Activated T-helper 2 cell treated with anti-CD3 and anti-CD28 coated beads, Interferon-gamma antibody, Interleukin-2, Interleukin-4, amounts not matched to agents 10 μg/mL and 5 μg/mL and 100 μg/mL, durations not matched to agents 14 hours and 24 hours and 36 hours (primary cell): ENCODE results near the gene TRAPPC11. TPM values are rescaled to one million over a fixed set of nuclear protein-coding genes. Genes with fewer than 3 reads are reported as not detected.

Experiments
- DNase-seq: peaks from one replicate; pipeline ENCODE4 v3.0.0; 2021; ENCODE audit warnings: low spot score
- H3K27ac Mint-ChIP-seq: one replicate; pipeline ENCODE4 v1.8.0; 2021; ENCODE audit warnings: mixed read lengths
- H3K27me3 Mint-ChIP-seq: one replicate; pipeline ENCODE4 v1.8.0; 2021; ENCODE audit warnings: low read depth, mixed read lengths
- H3K36me3 Mint-ChIP-seq: one replicate; pipeline ENCODE4 v1.8.0; 2021; ENCODE audit warnings: low read depth, mixed read lengths
- H3K4me1 Mint-ChIP-seq: one replicate; pipeline ENCODE4 v1.8.0; 2021; ENCODE audit warnings: low read depth, mixed read lengths
- H3K4me3 Mint-ChIP-seq: one replicate; pipeline ENCODE4 v1.8.0; 2021; ENCODE audit warnings: low read depth, mild to moderate bottlenecking, moderate library complexity, mixed read lengths
- H3K9me3 Mint-ChIP-seq: one replicate; pipeline ENCODE4 v1.8.0; 2021; ENCODE audit warnings: mixed read lengths
- intact Hi-C: fragments of 100-400 bp; cut with micrococcal nuclease; formaldehyde crosslinking; loops from one replicate; pipeline ENCODE4 v1.15.1; 2023
- total RNA-seq: library from RNA; stranded (reverse); gene quantifications from 2 replicates; pipeline ENCODE4 v1.2.3, GENCODE V29; 2022

The TRAPPC11 gene
- total RNA-seq, 1 donor from 2014 or later: 32.0 TPM

- Mint-ChIP-seq H3K4me1 (no peaks in the 10 kb centered on the region), H3K36me3 (no peaks in the 10 kb centered on the region), H3K27me3 (peaks cover 6% of the 10 kb centered on the region), H3K27ac (no peak overlapping the region), H3K4me3 (no peak overlapping the region), H3K9me3 (peaks cover 3% of the 10 kb centered on the region)
- no peak for DNase-seq
- intact Hi-C loops: loop anchor here (10.0 kb wide), 2 partner anchors 254 to 284 kb away; partner anchors contain the start of gene CDKN2AIP
These were observed 69.9 kb downstream of the TRAPPC11 start for GRCh38 chr4:183729069-183729406.

GRCh38 chr4:183729430-183730328 lies 70.6 kb downstream of the TRAPPC11 start:
- Mint-ChIP-seq H3K36me3 (no peaks in the 10 kb centered on the region), H3K4me1 (no peaks in the 10 kb centered on the region), H3K9me3 (peaks cover 2% of the 10 kb centered on the region), H3K27ac (no peak overlapping the region), H3K27me3 (peaks cover 4% of the 10 kb centered on the region), H3K4me3 (no peak overlapping the region)
- DNase-seq: no peak
- intact Hi-C loops: loop anchor here (10.0 kb wide), 2 partner anchors 255 to 285 kb away; partner anchors contain the start of gene CDKN2AIP

- Mint-ChIP-seq H3K9me3 (no peaks in the 10 kb centered on the region), H3K4me3 (no peak overlapping the region), H3K27ac (no peak overlapping the region), H3K36me3 (no peaks in the 10 kb centered on the region), H3K27me3 (peaks cover 2% of the 10 kb centered on the region), H3K4me1 (no peaks in the 10 kb centered on the region)
- intact Hi-C loops: no loop called here
- no peak for DNase-seq
These were observed 73.2 kb downstream of the TRAPPC11 start for GRCh38 chr4:183732296-183732695.

- Mint-ChIP-seq H3K4me3 (no peak overlapping the region), H3K27me3 (peaks cover 2% of the 10 kb centered on the region), H3K27ac (no peak overlapping the region), H3K4me1 (no peaks in the 10 kb centered on the region), H3K36me3 (no peaks in the 10 kb centered on the region), H3K9me3 (no peaks in the 10 kb centered on the region)
- no peak for DNase-seq
- intact Hi-C loops: no loop called here
These were observed 74.1 kb downstream of the TRAPPC11 start for GRCh38 chr4:183733181-183733580.

GRCh38 chr4:183738081-183738673 lies 79.1 kb downstream of the TRAPPC11 start:
- Mint-ChIP-seq H3K27me3 (peaks cover 4% of the 10 kb centered on the region), H3K27ac (no peak overlapping the region), H3K4me3 (no peak overlapping the region), H3K9me3 (no peaks in the 10 kb centered on the region), H3K36me3 (no peaks in the 10 kb centered on the region), H3K4me1 (no peaks in the 10 kb centered on the region)
- DNase-seq: no peak
- intact Hi-C loops: no loop called here

GRCh38 chr4:183738961-183739360 lies 79.9 kb downstream of the TRAPPC11 start:
- H3K4me3 Mint-ChIP-seq: no peak overlapping the region
- DNase-seq: no peak
- H3K4me1 Mint-ChIP-seq: no peaks in the 10 kb centered on the region
- H3K9me3 Mint-ChIP-seq: no peaks in the 10 kb centered on the region
- no peaks in the 10 kb centered on the region for H3K36me3 Mint-ChIP-seq
- intact Hi-C loops: no loop called here
- no peak overlapping the region for H3K27ac Mint-ChIP-seq
- peaks cover 1% of the 10 kb centered on the region for H3K27me3 Mint-ChIP-seq

GRCh38 chr4:183746305-183747229 lies 87.5 kb downstream of the TRAPPC11 start:
- H3K9me3 Mint-ChIP-seq: no peaks in the 10 kb centered on the region
- intact Hi-C loops: no loop called here
- H3K27ac Mint-ChIP-seq: no peak overlapping the region
- H3K4me3 Mint-ChIP-seq: no peak overlapping the region
- H3K4me1 Mint-ChIP-seq: no peaks in the 10 kb centered on the region
- H3K27me3 Mint-ChIP-seq: peaks cover 4% of the 10 kb centered on the region
- H3K36me3 Mint-ChIP-seq: no peaks in the 10 kb centered on the region
- DNase-seq: no peak

GRCh38 chr4:183747380-183747779 lies 88.3 kb downstream of the TRAPPC11 start:
- Mint-ChIP-seq H3K27me3 (peaks cover 4% of the 10 kb centered on the region), H3K27ac (no peak overlapping the region), H3K9me3 (no peaks in the 10 kb centered on the region), H3K4me1 (no peaks in the 10 kb centered on the region), H3K4me3 (no peak overlapping the region), H3K36me3 (no peaks in the 10 kb centered on the region)
- DNase-seq: no peak
- intact Hi-C loops: no loop called here

GRCh38 chr4:183747931-183748670 lies 89.0 kb downstream of the TRAPPC11 start:
- Mint-ChIP-seq H3K4me1 (no peaks in the 10 kb centered on the region), H3K27ac (no peak overlapping the region), H3K36me3 (no peaks in the 10 kb centered on the region), H3K27me3 (peaks cover 4% of the 10 kb centered on the region), H3K4me3 (no peak overlapping the region), H3K9me3 (no peaks in the 10 kb centered on the region)
- DNase-seq: no peak
- intact Hi-C loops: no loop called here

- Mint-ChIP-seq H3K27me3 (peaks cover 4% of the 10 kb centered on the region), H3K4me1 (no peaks in the 10 kb centered on the region)
- intact Hi-C loops: no loop called here
These were observed 92.0 kb downstream of the TRAPPC11 start for GRCh38 chr4:183751106-183751505.

GRCh38 chr4:183755596-183755995 lies 96.5 kb downstream of the TRAPPC11 start:
- Mint-ChIP-seq H3K36me3 (no peaks in the 10 kb centered on the region), H3K9me3 (no peaks in the 10 kb centered on the region)
- intact Hi-C loops: no loop called here

More at GRCh38 chr4:183751106-183751505, 92.0 kb downstream of the TRAPPC11 start:
- Mint-ChIP-seq H3K4me3 (no peak overlapping the region), H3K36me3 (no peaks in the 10 kb centered on the region), H3K9me3 (no peaks in the 10 kb centered on the region), H3K27ac (no peak overlapping the region)
- no peak for DNase-seq

GRCh38 chr4:183757060-183757459 lies 98.0 kb downstream of the TRAPPC11 start:
- H3K4me3 Mint-ChIP-seq: no peak overlapping the region
- no peaks in the 10 kb centered on the region for H3K4me1 Mint-ChIP-seq
- no peak overlapping the region for H3K27ac Mint-ChIP-seq
- DNase-seq: no peak
- H3K9me3 Mint-ChIP-seq: no peaks in the 10 kb centered on the region
- intact Hi-C loops: no loop called here
- no peaks in the 10 kb centered on the region for H3K36me3 Mint-ChIP-seq
- H3K27me3 Mint-ChIP-seq: peaks cover 9% of the 10 kb centered on the region

More at GRCh38 chr4:183755596-183755995, 96.5 kb downstream of the TRAPPC11 start:
- Mint-ChIP-seq H3K27me3 (peaks cover 12% of the 10 kb centered on the region), H3K4me1 (no peaks in the 10 kb centered on the region), H3K4me3 (no peak overlapping the region), H3K27ac (no peak overlapping the region)
- no peak for DNase-seq
